Colonic mucosa (tissue), 4 donors: ENCODE measurements around the gene PTPRN2. TPM values are rescaled to one million over a fixed set of nuclear protein-coding genes. Genes with fewer than 3 reads are reported as not detected.
"Not testable (repeated sequence)": the region's sequence is repeated elsewhere in the genome, so short reads cannot be mapped to it uniquely, and the experiment has no call there.

Experiments
- DNase-seq: peaks from one replicate; pipeline ENCODE4 v3.0.0-alpha.2; 2020
- H3K27ac ChIP-seq: fragments of 200-600 bp; one replicate; pipeline ENCODE4 v1.8.0; 2021
- H3K27me3 ChIP-seq: fragments of 200-600 bp; one replicate; pipeline ENCODE4 v1.8.0; 2021
- H3K36me3 ChIP-seq: fragments of 200-600 bp; one replicate; pipeline ENCODE4 v1.8.0; 2021
- H3K4me1 ChIP-seq: fragments of 200-600 bp; one replicate; pipeline ENCODE4 v1.8.0; 2021; ENCODE audit warnings: mild to moderate bottlenecking
- H3K4me3 ChIP-seq: fragments of 200-600 bp; one replicate; pipeline ENCODE4 v1.8.0; 2021
- H3K9ac ChIP-seq, 2 donors: one replicate each; pipeline ENCODE4 v1.7.0; 2013; ENCODE audit warnings: control low read depth in 2 of 2, low read depth in 2 of 2, low read length in 2 of 2
- H3K9me3 ChIP-seq: fragments of 200-600 bp; one replicate; pipeline ENCODE4 v1.8.0; 2021
- intact Hi-C: fragments of 100-400 bp; cut with DNase I; formaldehyde crosslinking; loops from one replicate; pipeline ENCODE4 v1.14.1; 2022
- total RNA-seq, 2 donors: library from RNA; stranded (reverse); fragmentation: NEBNext Ultra II Directional in 1 of 2; extraction: Animal tissue kit (Norgen Biotek cat#: 25700) in 1 of 2; gene quantifications; one replicate each; pipeline ENCODE4 v1.2.1, GENCODE V29; 2021
- TF ChIP-seq, protein P1 (sequence below): fragments of 200-600 bp; IDR thresholded peaks from one replicate; pipeline ENCODE4 v1.8.0; 2022; ENCODE audit warnings: antibody characterized with exemption, mild to moderate bottlenecking
- donor health status: healthy.
- donor health status: DM: no; HTN: no; CAD: no.
- donor health status: DM: no; HTN: no; CAD: no.

The PTPRN2 gene
- total RNA-seq, 2 donors from 2014 or later: 14.7 to 21.6 TPM

DNA sequence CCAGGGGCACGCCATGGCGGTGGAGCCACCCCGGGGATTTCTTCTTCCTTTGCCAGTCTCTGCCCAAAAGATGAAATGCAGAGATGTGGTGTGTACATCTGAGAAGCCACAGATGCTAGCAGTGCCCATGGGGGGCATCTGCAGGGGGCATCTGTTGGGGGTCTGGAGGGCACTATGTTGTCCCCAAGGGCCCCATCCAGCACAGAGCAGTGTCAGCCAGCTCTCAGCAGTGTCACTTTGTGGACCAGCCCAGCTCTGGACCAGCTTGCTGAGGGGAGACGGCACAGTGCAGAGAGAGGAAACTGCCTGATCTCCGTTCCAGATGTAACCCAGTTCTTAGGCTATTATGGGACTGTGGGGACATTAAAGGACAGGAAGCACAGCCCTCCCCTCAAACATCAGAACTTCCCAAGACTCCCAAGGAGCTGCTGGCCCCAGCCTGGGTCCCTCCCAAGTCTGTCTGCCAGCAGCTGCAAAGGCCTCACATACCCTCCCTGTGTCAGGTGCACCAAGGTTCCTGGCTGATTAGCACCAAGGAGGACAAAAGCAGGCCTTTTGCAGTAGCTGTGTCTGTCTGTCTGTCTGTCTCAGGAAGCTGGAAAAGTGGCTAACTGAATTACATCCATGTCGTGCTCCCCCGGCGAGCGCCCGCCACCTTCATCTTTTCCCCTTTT lies 536.5 kb downstream of the PTPRN2 start:
- H3K36me3 ChIP-seq: no peaks in the 10 kb centered on the region
- intact Hi-C loops: no loop called here
- TF ChIP-seq, protein P1, sequence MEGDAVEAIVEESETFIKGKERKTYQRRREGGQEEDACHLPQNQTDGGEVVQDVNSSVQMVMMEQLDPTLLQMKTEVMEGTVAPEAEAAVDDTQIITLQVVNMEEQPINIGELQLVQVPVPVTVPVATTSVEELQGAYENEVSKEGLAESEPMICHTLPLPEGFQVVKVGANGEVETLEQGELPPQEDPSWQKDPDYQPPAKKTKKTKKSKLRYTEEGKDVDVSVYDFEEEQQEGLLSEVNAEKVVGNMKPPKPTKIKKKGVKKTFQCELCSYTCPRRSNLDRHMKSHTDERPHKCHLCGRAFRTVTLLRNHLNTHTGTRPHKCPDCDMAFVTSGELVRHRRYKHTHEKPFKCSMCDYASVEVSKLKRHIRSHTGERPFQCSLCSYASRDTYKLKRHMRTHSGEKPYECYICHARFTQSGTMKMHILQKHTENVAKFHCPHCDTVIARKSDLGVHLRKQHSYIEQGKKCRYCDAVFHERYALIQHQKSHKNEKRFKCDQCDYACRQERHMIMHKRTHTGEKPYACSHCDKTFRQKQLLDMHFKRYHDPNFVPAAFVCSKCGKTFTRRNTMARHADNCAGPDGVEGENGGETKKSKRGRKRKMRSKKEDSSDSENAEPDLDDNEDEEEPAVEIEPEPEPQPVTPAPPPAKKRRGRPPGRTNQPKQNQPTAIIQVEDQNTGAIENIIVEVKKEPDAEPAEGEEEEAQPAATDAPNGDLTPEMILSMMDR: no peak
- H3K27me3 ChIP-seq: no peaks in the 10 kb centered on the region
- H3K9me3 ChIP-seq: no peaks in the 10 kb centered on the region
- no peak for DNase-seq
- H3K4me3 ChIP-seq: no peak overlapping the region
- H3K4me1 ChIP-seq: no peaks in the 10 kb centered on the region
- no peak overlapping the region for H3K27ac ChIP-seq
- no peak overlapping the region for H3K9ac ChIP-seq

DNA sequence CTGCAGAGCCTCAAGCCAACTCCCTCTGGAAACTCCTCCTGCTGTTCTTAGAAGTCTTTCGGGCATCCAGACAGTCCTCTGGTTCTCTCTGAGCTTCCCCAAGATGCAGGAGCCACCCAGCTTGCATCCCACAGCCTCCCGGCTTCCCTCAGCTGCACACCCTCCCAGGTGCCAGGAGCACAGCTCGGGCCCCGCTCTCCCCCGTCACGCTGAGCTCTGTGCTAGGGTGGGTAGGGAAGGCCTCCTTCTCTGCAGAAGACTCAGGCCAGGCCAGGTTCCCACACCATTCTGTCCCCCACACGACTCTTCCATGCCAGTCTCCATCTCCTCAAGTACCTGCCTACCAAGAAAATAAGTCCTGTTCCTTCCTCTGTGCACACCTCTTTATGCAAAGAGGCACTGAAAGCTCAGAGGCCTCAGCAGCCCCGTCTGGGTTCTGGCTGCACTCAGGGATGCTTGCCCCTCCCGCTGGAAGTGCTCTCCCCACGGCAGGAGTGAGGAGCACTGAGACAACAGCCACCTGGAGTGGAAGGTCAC lies 537.1 kb downstream of the PTPRN2 start:
- intact Hi-C loops: no loop called here
- Histone ChIP-seq H3K9ac (no peak overlapping the region), H3K27me3 (no peaks in the 10 kb centered on the region), H3K9me3 (no peaks in the 10 kb centered on the region), H3K4me3 (no peak overlapping the region), H3K36me3 (no peaks in the 10 kb centered on the region), H3K27ac (no peak overlapping the region), H3K4me1 (no peaks in the 10 kb centered on the region)
- no peak for DNase-seq
- TF ChIP-seq, protein P1: no peak

DNA sequence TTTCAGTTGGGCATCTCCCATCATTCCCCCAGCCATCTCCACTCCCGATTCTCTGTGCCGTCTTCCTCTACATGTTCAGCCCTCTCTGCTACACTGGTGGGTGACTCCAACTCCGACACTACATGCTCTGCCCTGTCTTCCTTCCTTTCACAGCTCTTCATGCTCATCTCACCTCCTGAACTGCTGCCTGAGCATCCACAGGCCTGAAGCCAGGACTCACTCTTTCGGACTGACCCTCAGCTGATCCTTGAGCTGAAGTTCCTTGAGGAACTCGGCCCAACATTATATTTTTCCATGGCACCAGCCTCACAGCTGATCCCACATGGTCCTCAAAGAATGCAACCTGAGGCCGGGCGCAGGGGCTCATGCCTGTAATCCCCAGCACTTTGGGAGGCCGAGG lies 538.4 kb downstream of the PTPRN2 start:
- Histone ChIP-seq H3K4me3 (no peak overlapping the region), H3K9me3 (no peaks in the 10 kb centered on the region), H3K9ac (no peak overlapping the region), H3K4me1 (no peaks in the 10 kb centered on the region), H3K36me3 (no peaks in the 10 kb centered on the region), H3K27me3 (no peaks in the 10 kb centered on the region), H3K27ac (no peak overlapping the region)
- TF ChIP-seq, protein P1: no peak
- intact Hi-C loops: no loop called here
- DNase-seq: no peak

DNA sequence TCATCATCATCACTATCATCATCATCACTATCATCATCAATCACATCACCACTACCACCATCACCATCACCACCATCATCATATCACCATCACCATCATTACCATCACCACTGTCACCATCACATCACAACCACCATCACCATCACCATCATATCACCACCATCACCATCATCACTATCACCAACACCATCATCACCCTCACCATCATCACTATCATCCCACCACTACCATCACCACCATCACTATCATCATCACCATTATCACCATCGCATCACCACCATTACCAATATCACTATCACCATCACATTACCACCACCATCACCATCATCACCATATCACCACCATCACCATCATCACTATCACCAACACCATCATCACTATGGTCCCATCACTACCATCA lies 539.1 kb downstream of the PTPRN2 start:
- TF ChIP-seq, protein P1: no peak
- Histone ChIP-seq H3K4me1 (no peaks in the 10 kb centered on the region), H3K9me3 (no peaks in the 10 kb centered on the region), H3K27me3 (no peaks in the 10 kb centered on the region), H3K4me3 (no peak overlapping the region), H3K36me3 (no peaks in the 10 kb centered on the region), H3K27ac (no peak overlapping the region), H3K9ac (no peak overlapping the region)
- DNase-seq: no peak
- intact Hi-C loops: no loop called here

DNA sequence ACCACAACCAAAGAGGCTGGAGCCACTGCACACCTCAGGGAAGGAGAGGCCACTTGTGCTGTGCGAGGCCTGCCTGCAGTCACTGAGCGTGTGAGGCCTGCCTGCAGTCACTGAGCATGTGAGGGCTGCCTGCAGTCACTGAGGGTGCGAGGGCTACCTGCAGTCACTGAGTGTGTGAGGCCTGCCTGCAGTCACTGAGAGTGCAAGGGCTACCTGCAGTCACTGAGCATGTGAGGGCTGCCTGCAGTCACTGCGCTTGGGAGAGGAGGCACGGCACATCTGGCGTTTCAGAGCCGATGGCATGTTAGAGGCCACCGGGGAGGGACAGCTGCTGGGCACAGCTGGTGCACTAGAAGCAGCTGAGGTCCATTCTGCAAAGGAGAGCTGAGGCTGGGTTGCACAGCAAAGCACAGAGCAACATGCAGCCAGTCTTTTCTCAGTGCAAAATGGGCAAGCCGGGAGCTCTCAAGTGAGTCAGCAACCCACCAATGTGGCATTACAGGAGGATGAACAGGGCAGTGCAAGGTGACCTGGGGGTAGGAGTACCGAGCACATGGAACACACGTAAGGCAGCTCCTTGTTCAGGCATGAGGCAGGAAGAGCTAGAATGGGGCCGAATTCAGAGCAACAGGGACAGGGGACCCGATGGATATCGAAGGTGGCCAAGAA lies 540.1 kb downstream of the PTPRN2 start:
- TF ChIP-seq, protein P1: no peak
- no peak for DNase-seq

DNA sequence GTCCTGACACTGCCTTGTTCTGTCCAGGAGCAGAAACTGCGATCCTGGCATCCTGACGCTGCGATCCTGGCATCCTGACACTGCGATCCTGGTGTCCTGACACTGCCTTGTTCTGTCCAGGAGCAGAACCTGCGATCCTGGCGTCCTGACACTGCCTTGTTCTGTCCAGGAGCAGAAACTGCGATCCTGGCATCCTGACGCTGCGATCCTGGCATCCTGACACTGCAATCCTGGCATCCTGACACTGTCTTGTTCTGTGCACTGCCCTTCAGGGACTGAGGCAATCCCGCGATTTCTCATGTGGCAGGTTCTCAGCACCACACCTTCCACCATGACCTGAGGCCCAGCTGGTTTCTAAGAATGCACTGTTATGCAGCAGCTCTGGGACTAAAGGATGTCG lies 541.4 kb downstream of the PTPRN2 start:
- H3K4me3 ChIP-seq, H3K27me3 ChIP-seq, H3K4me1 ChIP-seq, H3K9me3 ChIP-seq, intact Hi-C loops, H3K36me3 ChIP-seq, DNase-seq, H3K27ac ChIP-seq, H3K9ac ChIP-seq: not testable (repeated sequence)

More for the DNA sequence above, 540.1 kb downstream of the PTPRN2 start:
- Histone ChIP-seq H3K36me3 (no peaks in the 10 kb centered on the region), H3K27me3 (no peaks in the 10 kb centered on the region), H3K9me3 (no peaks in the 10 kb centered on the region), H3K4me1 (no peaks in the 10 kb centered on the region), H3K4me3 (no peak overlapping the region), H3K9ac (no peak overlapping the region), H3K27ac (no peak overlapping the region)
- intact Hi-C loops: no loop called here
